ENCODE data around the gene PCDHA11.
"Not testable (repeated sequence)": the region's sequence is repeated elsewhere in the genome, so short reads cannot be mapped to it uniquely, and the experiment has no call there.

The PCDHA11 gene

GRCh38 chr5:140862441-140863295 lies 6.1 kb upstream of the PCDHA11 start:
- H3K4me3 ChIP-seq (ENCODE audit: low read depth, low read length): no peak overlapping the region
- TF ChIP-seq CTCF (IDR thresholded peaks at IDR 0.05; ENCODE audit: borderline replicate concordance, insufficient read depth, low read depth, low read length): no peak

DNA sequence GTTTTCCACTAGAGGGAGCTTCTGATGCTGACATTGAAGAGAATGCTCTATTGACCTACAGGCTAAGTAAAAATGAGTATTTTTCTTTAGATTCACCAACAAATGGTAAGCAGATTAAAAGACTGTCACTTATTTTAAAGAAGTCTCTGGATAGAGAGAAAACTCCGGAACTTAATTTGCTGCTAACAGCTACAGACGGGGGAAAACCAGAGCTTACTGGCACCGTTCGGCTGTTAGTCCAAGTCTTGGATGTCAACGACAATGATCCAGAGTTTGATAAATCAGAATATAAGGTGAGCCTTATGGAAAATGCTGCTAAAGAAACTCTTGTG lies 764 bp downstream of the PCDHA11 start:
- H3K4me3 ChIP-seq (ENCODE audit: low read depth, low read length): no peak overlapping the region
- TF ChIP-seq CTCF (IDR thresholded peaks at IDR 0.05; ENCODE audit: borderline replicate concordance, insufficient read depth, low read depth, low read length): no peak

DNA sequence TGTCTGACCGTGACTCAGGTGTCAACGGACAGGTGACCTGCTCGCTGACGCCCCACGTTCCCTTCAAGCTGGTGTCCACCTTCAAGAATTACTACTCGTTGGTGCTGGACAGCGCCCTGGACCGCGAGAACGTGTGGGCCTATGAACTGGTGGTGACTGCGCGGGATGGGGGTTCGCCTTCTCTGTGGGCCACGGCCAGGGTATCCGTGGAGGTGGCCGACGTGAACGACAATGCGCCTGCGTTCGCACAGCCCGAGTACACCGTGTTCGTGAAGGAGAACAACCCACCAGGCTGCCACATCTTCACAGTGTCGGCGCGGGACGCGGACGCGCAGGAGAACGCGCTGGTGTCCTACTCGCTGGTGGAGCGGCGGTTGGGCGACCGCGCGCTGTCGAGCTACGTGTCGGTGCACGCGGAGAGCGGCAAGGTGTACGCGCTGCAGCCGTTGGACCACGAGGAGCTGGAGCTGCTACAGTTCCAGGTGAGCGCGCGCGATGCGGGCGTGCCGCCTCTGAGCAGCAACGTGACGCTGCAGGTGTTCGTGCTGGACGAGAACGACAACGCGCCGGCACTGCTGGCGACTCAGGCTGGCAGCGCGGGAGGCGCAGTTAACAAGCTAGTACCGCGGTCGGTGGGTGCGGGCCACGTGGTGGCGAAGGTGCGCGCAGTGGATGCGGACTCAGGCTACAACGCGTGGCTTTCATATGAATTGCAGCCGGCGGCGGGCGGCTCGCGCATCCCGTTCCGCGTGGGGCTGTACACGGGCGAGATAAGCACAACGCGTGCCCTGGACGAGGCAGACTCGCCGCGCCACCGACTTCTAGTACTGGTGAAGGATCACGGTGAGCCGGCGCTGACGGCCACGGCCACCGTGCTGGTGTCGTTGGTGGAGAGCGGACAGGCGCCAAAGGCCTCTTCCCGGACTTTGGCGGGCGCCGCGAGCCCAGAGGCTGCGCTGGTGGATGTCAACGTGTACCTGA lies 1.8 kb downstream of the PCDHA11 start:
- H3K4me3 ChIP-seq (ENCODE audit: low read depth, low read length): no peak overlapping the region
- TF ChIP-seq CTCF (IDR thresholded peaks at IDR 0.05; ENCODE audit: borderline replicate concordance, insufficient read depth, low read depth, low read length): no peak

- TF ChIP-seq CTCF (IDR thresholded peaks at IDR 0.05; ENCODE audit: borderline replicate concordance, insufficient read depth, low read depth, low read length): no peak
- no peak within 1 kb of the TSS for H3K4me3 ChIP-seq (ENCODE audit: low read depth, low read length)
Measured at GRCh38 chr5:140875085-140876065, 6.6 kb downstream of the PCDHA11 start, which contains the start of gene PCDHA12. TSS of gene PCDHA12 (plus strand) at chr5:140875308. CDS start at chr5:140875473, 165 bp downstream.

GRCh38 chr5:140876541-140877261 lies 7.9 kb downstream of the PCDHA11 start:
- H3K4me3 ChIP-seq (ENCODE audit: low read depth, low read length): not testable (repeated sequence)

DNA sequence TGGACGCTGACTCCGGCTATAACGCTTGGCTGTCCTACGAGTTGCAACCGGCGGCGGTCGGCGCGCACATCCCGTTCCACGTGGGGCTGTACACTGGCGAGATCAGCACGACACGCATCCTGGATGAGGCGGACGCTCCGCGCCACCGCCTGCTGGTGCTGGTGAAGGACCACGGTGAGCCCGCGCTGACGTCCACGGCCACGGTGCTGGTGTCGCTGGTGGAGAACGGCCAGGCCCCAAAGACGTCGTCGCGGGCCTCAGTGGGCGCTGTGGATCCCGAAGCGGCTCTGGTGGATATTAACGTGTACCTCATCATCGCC lies 8.5 kb downstream of the PCDHA11 start:
- no peak overlapping the region for H3K4me3 ChIP-seq (ENCODE audit: low read depth, low read length)
- no peak for TF ChIP-seq CTCF (IDR thresholded peaks at IDR 0.05; ENCODE audit: borderline replicate concordance, insufficient read depth, low read depth, low read length)

Measured in GM12875 (cell line).